GM19043 (cell line): ENCODE data around the gene CA14.
"Not testable (repeated sequence)": the region's sequence is repeated elsewhere in the genome, so short reads cannot be mapped to it uniquely, and the experiment has no call there.

Experiments
- ATAC-seq: cut with Tn5 transposase; IDR thresholded peaks from one replicate; pipeline ENCODE4 v1.9.1; 2021; ENCODE audit warnings: low read depth; ENCODE audit not compliant: unreplicated experiment

CA14 gene

DNA sequence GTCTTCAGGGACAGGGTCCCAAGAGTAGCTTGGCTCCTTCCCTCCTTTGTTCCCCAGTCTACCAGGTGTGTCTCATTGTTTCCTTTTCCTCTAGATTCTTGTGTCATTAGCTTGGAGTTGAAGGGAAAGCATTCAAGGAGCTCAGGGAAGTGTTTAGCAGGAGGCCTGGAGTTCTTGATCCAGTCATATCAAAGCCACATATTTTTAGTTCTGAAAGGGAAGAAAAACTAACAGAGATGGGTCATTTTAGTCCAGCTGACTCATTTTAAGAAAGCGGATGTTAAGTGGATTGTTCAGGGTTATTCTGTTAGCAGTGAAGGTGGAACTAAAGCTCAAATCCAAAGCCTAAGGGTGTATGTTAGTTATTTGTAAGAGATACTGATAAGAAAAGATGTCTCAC is 15.7 kb downstream of the CA14 start:
- ATAC-seq: no peak

DNA sequence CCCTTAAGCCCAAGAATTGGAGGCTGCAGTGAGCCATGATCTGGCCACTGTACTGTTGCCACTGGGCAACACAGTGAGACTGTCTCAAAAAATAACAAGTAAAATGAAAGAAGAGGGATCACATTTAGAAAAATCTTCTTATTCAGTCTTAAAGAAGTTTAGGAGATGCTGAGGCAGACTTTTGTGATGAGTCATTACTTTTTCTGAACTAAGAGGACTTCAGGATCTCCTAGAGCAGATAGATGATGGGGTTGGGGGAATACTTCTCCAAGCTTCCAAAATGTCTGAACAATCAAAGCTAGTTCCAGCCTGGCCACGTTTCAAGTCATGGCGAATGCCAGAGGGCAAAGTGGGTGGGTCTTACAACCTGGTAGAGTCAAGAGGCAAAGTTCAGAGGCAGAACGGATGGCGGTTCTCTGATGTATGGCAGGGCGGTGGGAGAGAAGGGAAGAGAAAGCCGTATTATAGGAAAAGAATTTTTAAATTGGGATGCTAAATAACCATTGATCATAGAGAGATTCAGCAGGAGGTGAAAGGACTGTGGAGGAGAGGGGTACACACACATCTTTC is 22.6 kb downstream of the CA14 start:
- no peak for ATAC-seq

DNA sequence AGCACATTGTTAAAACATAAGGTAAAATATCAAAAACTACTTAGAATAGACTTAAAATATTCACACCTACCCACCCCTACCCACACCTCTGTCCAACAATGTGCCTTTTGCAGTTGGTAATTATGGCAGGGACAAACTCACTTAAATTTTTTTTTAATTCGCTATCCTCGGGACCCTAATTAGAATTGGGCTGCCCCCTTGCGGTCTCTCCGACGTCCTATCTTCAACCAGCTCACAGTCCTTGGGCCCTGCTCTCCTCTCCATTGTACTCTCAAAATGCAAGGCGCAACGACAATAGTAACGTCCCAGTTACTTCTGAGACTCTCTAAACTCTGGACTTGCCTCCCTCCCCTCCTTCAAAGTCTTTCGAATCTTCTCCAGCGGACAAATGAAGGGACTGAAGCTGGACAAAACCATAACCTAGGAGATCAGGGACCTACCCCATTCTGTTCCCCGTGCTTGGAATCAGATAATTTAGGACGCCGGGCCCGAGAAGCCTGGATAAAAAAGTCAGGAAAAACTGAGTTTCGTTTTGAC is 23.7 kb downstream of the CA14 start:
- ATAC-seq: no peak

DNA sequence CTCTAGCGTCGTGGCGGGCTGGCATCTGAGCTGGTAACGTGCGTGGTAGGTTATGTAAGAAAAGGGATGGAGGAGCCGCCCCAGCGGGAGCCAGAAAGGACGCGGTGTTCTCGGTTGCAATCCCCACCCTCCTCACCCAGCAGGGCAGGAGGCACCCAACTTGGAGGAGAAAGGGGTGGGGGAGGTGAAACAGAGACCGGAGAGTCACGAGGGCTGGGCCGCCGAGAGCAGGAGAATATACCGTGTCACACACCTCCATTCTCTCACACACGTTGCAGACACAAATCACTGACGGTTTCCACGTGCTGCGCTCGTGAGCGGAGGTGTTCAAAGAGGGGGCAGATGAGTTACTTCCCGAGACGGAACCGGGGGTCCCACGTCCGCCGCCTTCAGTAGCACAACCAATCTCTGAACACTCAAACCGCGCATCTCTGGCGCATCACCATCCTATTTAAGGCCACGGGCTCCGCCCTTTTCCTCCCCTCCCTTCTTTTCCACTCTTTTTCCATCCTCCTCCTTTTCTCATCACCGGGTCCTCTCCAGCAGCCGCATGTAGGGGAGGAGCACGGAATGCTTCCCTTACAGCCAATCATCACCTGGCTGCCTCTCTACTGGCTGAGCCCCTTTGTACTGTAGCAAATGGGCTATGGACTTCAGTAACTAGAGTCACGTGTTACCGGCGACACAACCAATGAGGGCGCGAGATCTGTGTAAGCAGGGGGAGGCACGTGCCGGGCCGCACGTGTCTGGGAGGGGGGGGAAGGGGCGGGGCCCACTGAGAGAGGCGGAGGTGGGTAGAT is 24.4 kb downstream of the CA14 start, which contains the start of gene CIART:
CIART (plus strand) TSS at position 797 of the 800 bp plus-strand sequence. CDS start 714 bp downstream, outside the sequence.
- peak; percentile 74 for ATAC-seq

DNA sequence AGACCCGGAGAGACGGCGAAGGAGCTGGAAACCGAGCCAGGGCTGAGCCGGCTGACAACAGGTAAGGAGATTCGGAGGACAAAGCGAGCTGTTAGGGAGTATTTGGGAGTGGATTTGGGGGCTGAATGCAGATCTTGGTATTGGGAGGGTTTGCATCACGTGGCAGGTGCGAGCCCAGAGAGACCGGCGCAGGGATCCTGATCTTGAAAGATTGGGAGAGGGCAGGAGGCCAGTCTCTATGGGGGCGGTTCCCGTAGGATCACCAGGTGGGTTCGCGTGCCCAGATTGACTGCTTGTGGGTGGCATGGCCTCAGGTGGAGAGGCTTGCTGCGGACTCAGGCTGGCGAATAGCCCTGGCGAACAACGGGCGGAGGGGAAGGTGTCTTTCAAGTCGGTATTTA is 25.0 kb downstream of the CA14 start:
- no peak for ATAC-seq

DNA sequence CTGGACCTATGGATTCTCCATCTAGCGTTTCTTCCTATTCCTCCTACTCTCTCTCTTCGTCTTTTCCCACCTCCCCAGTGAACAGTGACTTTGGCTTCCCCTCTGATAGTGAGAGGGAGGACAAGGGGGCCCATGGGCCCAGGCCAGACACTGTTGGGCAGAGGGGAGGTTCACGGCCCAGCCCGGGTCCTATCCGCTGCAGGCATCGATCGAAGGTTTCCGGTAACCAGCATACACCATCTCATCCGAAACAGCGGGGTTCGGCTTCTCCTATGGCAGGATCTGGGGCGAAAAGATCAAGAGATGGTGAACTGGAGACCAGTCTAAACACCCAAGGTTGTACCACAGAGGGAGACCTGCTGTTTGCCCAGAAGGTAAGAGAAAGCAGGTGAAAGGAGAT is 25.7 kb downstream of the CA14 start:
- ATAC-seq: no peak

DNA sequence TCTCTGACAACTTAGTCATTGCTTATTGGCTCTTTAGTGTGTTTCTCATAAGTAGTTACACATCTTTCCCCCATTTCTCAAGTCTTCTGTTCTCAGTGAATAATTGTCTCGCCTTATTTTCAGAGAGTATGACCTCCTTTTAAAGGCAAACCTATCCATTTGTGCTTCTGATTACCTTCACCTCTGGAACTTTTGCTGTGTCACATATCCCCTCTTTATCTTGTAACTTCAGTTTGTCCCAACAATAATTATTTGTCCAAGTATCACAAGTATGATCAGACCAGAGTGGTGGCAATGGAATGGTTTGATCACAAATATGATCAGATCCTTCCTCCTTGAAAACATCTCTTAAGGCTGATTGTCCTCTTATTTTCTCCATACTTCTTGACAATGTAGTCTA is 30.8 kb downstream of the CA14 start:
- ATAC-seq: no peak

DNA sequence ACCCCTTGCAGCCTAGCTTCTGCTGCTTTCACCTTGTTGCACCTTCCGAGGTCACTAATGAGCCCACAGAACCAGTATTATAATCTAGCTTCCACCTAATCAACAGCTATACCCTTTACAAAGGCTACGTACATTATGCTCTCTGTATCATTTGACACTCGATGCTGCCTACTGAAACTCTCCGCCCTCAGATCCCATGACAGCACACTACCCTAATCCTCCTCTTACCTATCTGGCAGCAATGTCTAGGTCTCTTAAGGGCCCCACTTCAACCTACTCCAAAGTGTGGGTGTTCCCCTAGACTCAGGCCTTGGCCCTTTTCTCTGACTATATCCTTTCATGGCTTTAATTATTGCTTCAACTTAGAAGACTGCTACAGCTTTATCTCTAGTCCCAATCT is 31.2 kb downstream of the CA14 start:
- no peak for ATAC-seq

DNA sequence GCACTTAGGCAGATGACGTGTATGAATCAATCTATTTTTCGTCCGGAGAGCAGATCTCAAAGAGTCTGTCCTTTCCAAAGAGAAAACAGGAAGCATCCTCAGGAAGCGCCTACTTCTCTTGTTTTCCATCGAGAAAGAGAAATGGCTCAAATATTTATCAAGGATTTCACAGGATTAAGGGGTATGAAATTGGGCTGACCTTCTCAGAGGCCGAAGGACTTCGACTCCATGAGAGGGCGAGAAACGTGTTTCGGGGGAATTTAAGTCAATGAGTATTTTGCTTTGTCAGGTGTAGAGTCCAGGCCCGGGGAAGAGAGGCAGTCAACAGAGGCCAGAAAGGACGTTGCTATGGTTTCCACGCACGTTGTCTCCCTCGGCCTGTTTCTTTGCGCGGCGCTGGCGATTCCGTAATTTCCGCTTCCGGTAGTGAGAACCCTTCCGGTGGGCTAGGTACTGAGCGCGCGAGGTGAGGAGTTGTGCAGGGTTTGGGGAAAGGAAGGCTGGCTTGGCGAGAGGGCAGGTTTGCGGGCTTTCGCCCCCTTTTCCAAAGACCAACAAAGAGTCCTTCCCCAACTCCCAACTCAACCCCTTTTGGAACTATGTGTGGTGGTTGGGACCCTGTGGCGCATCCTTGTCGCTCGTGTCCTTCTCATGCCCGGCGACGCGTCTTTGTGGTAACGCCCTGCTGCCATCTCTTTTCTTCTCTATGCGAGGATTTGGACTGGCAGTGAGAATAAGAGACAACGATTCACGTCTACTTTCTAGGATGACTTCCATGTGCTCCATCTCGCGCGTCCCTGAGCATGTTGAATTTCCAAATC is 36.1 kb downstream of the CA14 start, which contains the start of gene MRPS21:
MRPS21 (plus strand) TSS at position 429 of the 821 bp plus-strand sequence. CDS start 506 bp downstream, outside the sequence.
- ATAC-seq: peak; percentile 99

DNA sequence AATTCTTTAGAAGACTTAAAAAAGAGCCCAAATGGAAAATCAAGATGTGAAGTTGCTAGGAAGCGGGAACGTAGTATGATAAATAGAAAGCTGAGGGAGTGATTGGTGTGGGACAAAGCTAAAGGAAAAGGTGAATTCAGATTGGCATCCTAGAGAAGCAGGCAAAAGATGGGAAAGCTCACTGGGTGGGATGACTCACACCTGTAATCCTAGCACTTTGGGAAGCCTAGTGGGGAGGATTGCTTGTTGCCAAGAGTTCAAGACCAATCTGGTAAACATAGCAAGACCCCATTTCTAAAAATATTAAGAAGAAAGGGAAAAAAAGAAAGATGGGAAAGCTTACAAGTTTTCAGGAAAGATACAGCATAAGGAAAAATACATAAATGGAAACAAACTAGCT is 37.9 kb downstream of the CA14 start:
- no peak for ATAC-seq

DNA sequence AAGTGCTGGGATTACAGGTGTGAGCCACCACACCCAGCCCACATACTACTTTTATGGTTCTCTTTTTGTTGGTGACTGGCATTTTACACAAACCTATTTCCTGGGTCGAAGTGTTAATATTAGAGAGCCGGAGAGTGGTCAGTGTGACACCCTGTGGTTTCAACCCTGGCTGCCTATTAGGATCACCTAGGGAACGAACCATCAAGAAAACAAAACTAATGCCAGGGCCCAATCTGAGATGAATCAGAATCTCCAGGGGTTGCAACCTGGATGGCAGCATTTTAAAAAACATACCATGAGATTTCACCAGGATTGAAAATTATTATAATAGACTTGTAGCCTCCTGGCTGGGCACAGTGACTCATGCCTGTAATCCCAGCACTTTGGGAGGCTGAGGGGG is 42.1 kb downstream of the CA14 start:
- no peak for ATAC-seq

DNA sequence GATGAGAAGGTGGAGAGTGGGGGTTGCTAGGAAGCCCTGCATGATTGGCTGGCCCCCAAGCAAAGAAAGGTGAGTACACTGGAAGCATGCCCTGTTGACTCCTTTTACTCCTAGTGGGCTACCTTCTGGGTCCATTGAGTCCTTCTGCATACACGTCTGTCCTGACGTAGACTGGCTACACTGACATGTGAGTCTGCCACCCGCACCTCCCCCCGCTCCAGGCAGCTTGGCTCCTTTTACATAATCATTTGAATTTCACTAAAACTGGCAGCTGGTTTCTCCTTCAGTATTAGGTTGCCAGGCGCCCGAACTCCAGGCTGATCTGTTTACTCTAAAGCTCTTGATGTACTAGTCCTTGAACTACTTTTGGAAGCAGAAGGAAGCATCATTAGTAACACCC is 44.8 kb downstream of the CA14 start:
- ATAC-seq: no peak

DNA sequence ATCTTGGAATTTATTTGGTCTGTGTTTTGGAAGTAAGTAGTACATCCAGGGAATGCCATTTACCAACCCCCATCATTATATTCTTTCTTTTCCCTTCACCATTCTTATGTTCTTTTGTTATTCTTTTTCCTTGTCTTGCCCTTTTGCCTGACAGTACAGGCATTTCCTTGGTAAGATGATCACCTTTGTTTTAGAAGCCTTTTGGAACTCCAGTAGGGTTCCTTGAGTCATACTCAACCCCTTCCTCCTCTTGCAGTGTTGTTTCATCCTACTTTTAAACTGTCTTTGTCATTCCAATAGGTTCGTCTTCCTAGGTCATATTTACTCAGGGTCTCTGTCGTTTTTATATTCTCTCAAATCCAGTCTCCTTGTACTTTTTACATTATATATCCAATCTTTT is 45.3 kb downstream of the CA14 start:
- no peak for ATAC-seq

DNA sequence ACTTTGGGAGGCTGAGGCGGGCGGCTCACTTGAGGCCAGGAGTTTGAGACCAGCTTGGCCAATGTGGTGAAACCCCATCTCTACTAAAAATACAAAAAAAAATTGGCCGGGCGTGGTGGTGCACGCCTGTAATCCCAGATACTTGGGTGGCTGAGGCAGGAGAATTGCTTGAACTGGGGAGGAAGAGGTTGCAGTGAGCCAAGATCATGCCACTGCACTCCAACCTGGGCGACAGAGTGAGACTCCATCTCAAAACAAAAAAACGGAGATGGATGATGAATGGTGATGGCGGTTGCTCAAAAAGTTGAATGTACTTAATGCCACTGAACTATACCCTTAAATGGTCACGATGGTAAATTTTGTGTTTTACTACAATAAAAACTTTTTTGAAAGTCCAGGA is 51.0 kb downstream of the CA14 start:
- ATAC-seq: not testable (repeated sequence)

DNA sequence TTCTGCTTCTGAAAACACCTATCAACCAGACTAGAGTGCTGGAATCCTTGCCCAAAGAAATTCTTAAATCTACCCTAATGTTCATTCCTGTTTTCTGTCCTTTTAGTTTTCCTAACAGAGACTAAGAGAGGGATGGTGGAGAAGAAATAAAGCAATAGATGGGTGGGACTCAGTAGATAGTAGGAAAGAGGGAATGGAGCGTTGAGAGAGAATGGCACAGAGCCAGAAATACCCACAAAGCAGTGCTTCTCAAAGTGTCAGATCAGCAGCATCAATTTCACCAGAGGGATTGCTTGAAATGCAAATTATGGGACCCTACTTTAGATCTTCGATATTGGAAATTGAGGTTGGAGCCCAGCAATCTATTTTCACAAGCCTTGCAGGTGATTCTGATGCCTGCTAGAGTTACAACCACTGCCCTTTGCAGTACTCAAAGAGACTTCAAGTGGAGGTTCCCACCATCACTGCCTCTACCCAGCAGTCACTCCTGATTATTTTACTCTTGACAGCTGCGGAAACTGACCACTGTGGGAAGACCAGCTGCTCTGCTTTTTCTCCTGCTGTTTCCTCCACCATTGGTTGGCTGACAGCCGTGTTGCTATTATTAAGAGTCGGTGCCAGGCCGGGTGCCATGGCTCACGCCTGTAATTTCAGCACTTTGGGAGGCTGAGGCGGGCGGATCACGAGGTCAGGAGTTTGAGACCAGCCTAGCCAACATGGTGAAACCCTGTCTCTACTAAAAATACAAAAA is 52.4 kb downstream of the CA14 start:
- no peak for ATAC-seq

DNA sequence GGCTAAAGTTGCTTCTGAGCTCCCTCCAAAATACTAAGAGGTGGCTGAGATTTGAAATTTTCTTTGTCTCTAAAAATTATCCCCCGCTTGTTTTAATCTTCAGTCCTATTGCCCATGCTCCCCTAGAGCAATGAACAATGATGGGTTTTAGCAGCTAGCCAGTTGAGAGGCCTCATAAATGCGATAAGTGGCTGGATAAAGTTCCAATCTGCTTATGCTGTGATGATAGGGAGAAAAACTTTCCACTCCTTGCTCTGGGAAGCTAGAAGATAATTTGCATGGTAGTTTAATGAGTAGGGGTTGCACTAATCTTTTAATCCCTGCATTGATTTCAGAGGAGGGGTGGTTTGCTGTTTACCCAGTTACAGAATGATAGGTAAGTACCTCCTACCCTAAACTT is 54.2 kb downstream of the CA14 start:
- no peak for ATAC-seq
